ENCODE results near the gene OR5M8.

The OR5M8 gene

GRCh38 chr11:56491270-56491669 is at the start of gene OR5M8:
TSS of gene OR5M8 (minus strand) at chr11:56491370. CDS start at chr11:56491370, 0 bp downstream.
- no peak for DNase-seq (ENCODE audit: low read depth in 2 of 3, low spot score in 2 of 3)

- DNase-seq (ENCODE audit: low read depth in 2 of 3, low spot score in 2 of 3), result no peak
Measured at GRCh38 chr11:56533054-56533740, 42.0 kb upstream of the OR5M8 start.

- DNase-seq (ENCODE audit: low read depth in 2 of 3, low spot score in 2 of 3), result no peak
Measured at GRCh38 chr11:56531856-56532255, 40.7 kb upstream of the OR5M8 start.

GRCh38 chr11:56522008-56522407 is 30.8 kb upstream of the OR5M8 start:
- no peak for DNase-seq (ENCODE audit: low read depth in 2 of 3, low spot score in 2 of 3)

GRCh38 chr11:56513280-56513679 is 22.1 kb upstream of the OR5M8 start:
- DNase-seq (ENCODE audit: low read depth in 2 of 3, low spot score in 2 of 3), result no peak

- no peak for DNase-seq (ENCODE audit: low read depth in 2 of 3, low spot score in 2 of 3)
Measured at GRCh38 chr11:56509439-56509838, 18.3 kb upstream of the OR5M8 start.

- no peak for DNase-seq (ENCODE audit: low read depth in 2 of 3, low spot score in 2 of 3)
Measured at GRCh38 chr11:56497010-56497409, 5.8 kb upstream of the OR5M8 start.

- no peak for DNase-seq (ENCODE audit: low read depth in 2 of 3, low spot score in 2 of 3)
Measured at GRCh38 chr11:56495117-56495516, 3.9 kb upstream of the OR5M8 start.

GRCh38 chr11:56486801-56487200 is 4.4 kb downstream of the OR5M8 start:
- DNase-seq (ENCODE audit: low read depth in 2 of 3, low spot score in 2 of 3), result no peak

- DNase-seq (ENCODE audit: low read depth in 2 of 3, low spot score in 2 of 3), result no peak
Measured at GRCh38 chr11:56474729-56475235, 16.4 kb downstream of the OR5M8 start.

GRCh38 chr11:56473252-56473651 is 17.9 kb downstream of the OR5M8 start, which contains the start of gene OR5M3:
TSS of gene OR5M3 (minus strand) at chr11:56473352. CDS start at chr11:56470497, 2,855 bp downstream.
- DNase-seq (ENCODE audit: low read depth in 2 of 3, low spot score in 2 of 3), result no peak

- DNase-seq (ENCODE audit: low read depth in 2 of 3, low spot score in 2 of 3), result no peak
Measured at GRCh38 chr11:56457076-56457475, 34.1 kb downstream of the OR5M8 start.

GRCh38 chr11:56453521-56453920 is 37.6 kb downstream of the OR5M8 start:
- DNase-seq (ENCODE audit: low read depth in 2 of 3, low spot score in 2 of 3), result no peak
